AG04449 (cell line): Measurements from ENCODE around the gene CCDC127.

Source experiments
- CTCF ChIA-PET: fragments of 350-600 bp; formaldehyde crosslinking; extraction: SDS; loops from one replicate; lab custom pipeline; 2021; ENCODE audit warnings: antibody characterized with exemption; lab: Yijun Ruan, JAX
- POLR2A ChIA-PET: fragments of 400-600, 350-600 bp; formaldehyde crosslinking; extraction: SDS; loops from one replicate; lab custom pipeline; 2020; ENCODE audit warnings: antibody characterized with exemption, inconsistent platforms; lab: Yijun Ruan, JAX
- DNase-seq: peaks from one replicate; pipeline ENCODE4 v3.0.0-alpha.2; 2010; ENCODE audit warnings: low read depth, low spot score
- H3K4me3 ChIP-seq: 2 replicates; pipeline ENCODE4 v1.5.1; 2011; ENCODE audit warnings: low read depth, mild to moderate bottlenecking, control low read depth, low read length
- CTCF ChIP-seq: IDR thresholded peaks from one replicate; pipeline ENCODE4 v1.5.1; 2011; ENCODE audit warnings: mild to moderate bottlenecking, moderate library complexity, low read length, control low read depth, inconsistent platforms; ENCODE audit not compliant: insufficient read depth; ENCODE audit errors: missing control alignments

Gene CCDC127

DNA sequence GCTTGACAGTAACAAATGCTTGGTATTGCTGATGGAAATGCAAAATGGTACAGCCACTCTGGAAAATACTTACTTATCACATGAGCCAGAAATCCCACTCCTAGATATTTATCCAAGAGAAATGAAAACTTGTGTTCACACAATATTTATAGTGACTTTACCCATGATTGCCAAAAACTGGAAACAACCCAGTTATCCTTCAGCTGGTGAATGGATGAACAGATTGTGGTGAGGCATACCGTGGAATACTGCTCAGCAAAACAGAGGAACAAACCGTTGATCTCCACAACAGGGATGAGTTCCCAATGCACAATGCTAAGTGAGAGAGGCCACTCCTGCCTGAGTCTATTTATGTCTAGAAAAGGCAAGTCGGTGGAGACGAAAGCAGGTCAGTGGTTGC lies 67.2 kb downstream of the CCDC127 start:
- CTCF ChIA-PET = no interaction called here
- TF ChIP-seq CTCF = no peak

DNA sequence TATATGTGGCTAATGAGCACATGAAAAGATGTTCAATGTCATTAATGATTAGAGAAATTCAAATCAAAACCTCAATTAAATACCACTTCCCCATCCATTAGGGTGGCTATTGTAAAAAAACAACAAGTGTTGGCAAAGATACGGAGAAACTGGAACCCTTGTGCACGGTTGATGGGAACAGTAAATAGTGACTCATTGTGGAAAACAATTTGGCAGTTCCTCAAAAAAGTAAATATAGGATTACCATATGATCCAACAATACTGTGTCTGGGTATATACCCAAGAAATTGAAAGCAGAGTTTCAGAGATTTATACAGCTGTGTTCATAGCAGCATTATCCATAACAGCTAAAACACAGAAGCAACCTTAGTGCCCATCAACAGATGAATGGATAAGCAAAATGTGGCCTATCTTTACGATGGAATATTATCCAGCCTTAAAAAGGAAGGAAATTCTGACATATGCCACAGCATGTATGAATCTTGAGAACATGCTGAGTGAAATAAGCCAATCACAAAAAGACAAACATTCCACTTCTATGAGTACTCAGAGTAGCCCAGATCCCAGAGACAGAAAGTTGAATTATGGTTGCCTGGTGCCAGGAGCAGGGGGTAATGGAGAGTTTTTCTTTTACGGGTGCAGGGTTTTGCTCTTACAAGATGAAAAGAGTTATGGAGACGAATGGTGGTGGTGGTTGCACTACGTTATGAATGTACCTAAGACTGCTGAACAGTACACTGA lies 68.0 kb downstream of the CCDC127 start:
- H3K4me3 ChIP-seq = no peak overlapping the region
- DNase-seq = no peak
- TF ChIP-seq CTCF = no peak
- CTCF ChIA-PET = no interaction called here
- POLR2A ChIA-PET = no interaction called here

More for the DNA sequence above, 67.2 kb downstream of the CCDC127 start:
- H3K4me3 ChIP-seq = no peak overlapping the region
- POLR2A ChIA-PET = no interaction called here
- DNase-seq = no peak

DNA sequence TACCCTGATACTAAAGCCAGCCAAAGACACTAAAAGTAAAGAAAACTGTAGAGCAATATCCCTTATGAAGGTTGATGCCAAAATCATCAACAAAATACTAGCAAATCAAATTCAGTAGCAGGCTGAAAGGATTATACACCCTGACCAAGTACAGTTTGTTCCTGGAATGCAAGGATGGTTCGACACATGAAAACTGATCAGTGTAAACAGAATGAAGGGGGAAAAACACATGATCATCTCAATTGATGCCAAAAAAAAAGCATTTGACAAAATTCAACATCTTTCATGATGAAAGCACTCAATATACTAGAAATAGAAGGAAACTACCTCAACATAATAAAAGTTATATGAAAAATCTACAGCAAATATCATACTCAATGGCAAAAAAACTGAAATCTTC lies 70.2 kb downstream of the CCDC127 start:
- CTCF ChIA-PET = no interaction called here
- H3K4me3 ChIP-seq = no peak overlapping the region
- POLR2A ChIA-PET = no interaction called here
- TF ChIP-seq CTCF = no peak
- DNase-seq = no peak
